Mesendoderm (in vitro differentiated cells): ENCODE data around the gene HOXB8. TPM values are rescaled to one million over a fixed set of nuclear protein-coding genes. Genes with fewer than 3 reads are reported as not detected.

ENCODE experiments used
- DNase-seq: peaks from one replicate; pipeline ENCODE4 v3.0.0; 2013
- H2AK5ac ChIP-seq: 2 replicates; pipeline ENCODE4 v1.6.1; 2013; ENCODE audit warnings: low read length, inconsistent platforms
- H2BK120ac ChIP-seq: 2 replicates; pipeline ENCODE4 v1.6.1; 2013; ENCODE audit warnings: low read depth, mild to moderate bottlenecking, low read length, moderate library complexity, mixed read lengths
- H2BK15ac ChIP-seq: replicated peaks from 2 replicates; pipeline ENCODE4 v1.6.1; 2013; ENCODE audit warnings: low read depth, mild to moderate bottlenecking, moderate library complexity
- H2BK5ac ChIP-seq: 2 replicates; pipeline ENCODE4 v1.6.1; 2013; ENCODE audit warnings: low read length, inconsistent platforms
- H3K18ac ChIP-seq: 2 replicates; pipeline ENCODE4 v1.6.1; 2013; ENCODE audit warnings: mild to moderate bottlenecking, low read length, mixed read lengths
- H3K23ac ChIP-seq: one replicate; pipeline ENCODE4 v1.6.1; 2013; ENCODE audit warnings: low read length
- H3K27ac ChIP-seq: 2 replicates; pipeline ENCODE4 v1.5.1; 2013; ENCODE audit warnings: low read depth, mild to moderate bottlenecking, inconsistent platforms, low read length, moderate library complexity
- H3K27me3 ChIP-seq: 2 replicates; pipeline ENCODE4 v1.6.1; 2013; ENCODE audit warnings: low read length, control low read depth, mild to moderate bottlenecking, inconsistent platforms; ENCODE audit not compliant: insufficient read depth, poor library complexity
- H3K36me3 ChIP-seq: 2 replicates; pipeline ENCODE4 v1.6.1; 2013; ENCODE audit warnings: low read length, inconsistent platforms; ENCODE audit not compliant: control insufficient read depth, insufficient read depth
- H3K4ac ChIP-seq: one replicate; pipeline ENCODE4 v1.6.1; 2013; ENCODE audit warnings: low read depth, mild to moderate bottlenecking, low read length, moderate library complexity
- H3K4me1 ChIP-seq: 2 replicates; pipeline ENCODE4 v1.6.1; 2013; ENCODE audit warnings: low read depth, low read length, inconsistent platforms; ENCODE audit not compliant: control insufficient read depth
- H3K4me2 ChIP-seq: 2 replicates; pipeline ENCODE4 v1.6.1; 2013; ENCODE audit warnings: low read length
- H3K4me3 ChIP-seq: 2 replicates; pipeline ENCODE4 v1.5.1; 2013; ENCODE audit warnings: mild to moderate bottlenecking, low read length
- H3K56ac ChIP-seq: one replicate; pipeline ENCODE4 v1.6.1; 2013; ENCODE audit warnings: low read length
- H3K79me1 ChIP-seq: 2 replicates; pipeline ENCODE4 v1.6.1; 2013; ENCODE audit warnings: low read length, inconsistent platforms
- H3K79me2 ChIP-seq: 2 replicates; pipeline ENCODE4 v1.6.1; 2013; ENCODE audit warnings: mild to moderate bottlenecking, low read length; ENCODE audit not compliant: control insufficient read depth, insufficient read depth
- H3K9ac ChIP-seq: 2 replicates; pipeline ENCODE4 v1.6.1; 2013; ENCODE audit warnings: low read length, inconsistent platforms
- H4K5ac ChIP-seq: one replicate; pipeline ENCODE4 v1.6.1; 2013; ENCODE audit warnings: low read length
- H4K8ac ChIP-seq: one replicate; pipeline ENCODE4 v1.6.1; 2013; ENCODE audit warnings: low read depth, mild to moderate bottlenecking, control low read depth, low read length, moderate library complexity
- WGBS: extraction: QIAGEN DNeasy Blood & Tissue Kit; methylation state at CpG from one replicate; pipeline ENCODE4 v1.1.7; 2013; ENCODE audit warnings: low lambda C conversion rate, missing lambda C conversion rate; ENCODE audit not compliant: insufficient coverage; ENCODE audit errors: extremely low coverage; 5-methylcytosine and 5-hydroxymethylcytosine counted together
- polyA plus RNA-seq, 2 experiments: library from polyadenylated mRNA; stranded (reverse); fragments of 200-250 nt; gene quantifications; one replicate each; pipeline ENCODE4 v1.2.3, GENCODE V29; 2013

HOXB8 gene
- polyA plus RNA-seq (2013, experiment 1 of 2): not detected
- polyA plus RNA-seq (2013, experiment 2 of 2): not detected

DNA sequence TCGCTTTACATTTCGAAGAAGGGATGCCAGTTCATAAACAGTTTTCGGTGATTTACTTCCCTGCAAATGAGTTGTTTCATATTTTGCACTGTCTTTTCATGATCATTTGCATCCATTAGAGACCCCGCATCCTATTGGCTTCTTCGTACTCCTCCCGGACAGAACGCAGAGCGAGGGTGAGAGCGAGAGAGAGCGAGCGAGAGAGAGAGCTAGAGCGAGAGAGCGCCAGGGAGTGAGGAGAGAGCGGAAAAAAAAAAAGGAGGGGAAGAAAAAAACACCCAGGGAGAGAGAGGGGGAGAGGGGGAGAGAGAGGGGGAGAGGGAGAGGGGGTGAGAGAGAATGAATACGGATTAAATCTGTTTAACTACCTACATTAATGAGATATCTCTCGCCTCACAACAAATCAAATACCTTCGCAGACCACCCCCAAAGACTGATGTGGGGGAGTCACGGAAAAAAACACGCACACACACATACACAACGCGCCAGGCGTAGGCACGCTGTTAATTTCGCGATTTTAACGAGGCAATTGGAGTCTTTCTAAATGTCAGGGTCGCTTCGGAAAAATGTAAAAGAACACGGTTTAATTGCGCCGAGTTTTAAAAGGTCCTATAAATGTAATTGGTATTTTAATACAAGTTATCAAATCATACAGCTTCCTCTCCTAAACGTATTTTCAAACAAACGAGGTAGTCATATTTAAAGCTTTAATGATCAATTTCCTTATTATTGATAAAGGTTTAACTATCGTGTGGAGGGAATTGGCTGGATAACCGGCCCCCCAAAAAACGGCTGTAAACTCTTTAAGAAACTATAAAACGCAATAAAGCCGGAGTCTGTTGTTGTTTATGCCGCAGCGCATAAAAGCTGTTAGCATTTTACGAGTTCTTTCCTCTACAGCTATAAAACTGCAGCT lies at the start of gene HOXB8:
TSS of gene HOXB8 (minus strand) at position 246 of the 916 bp plus-strand sequence. CDS start 588 bp downstream, outside the sequence.
- peak within 1 kb of the TSS; percentile 50 for H3K4me2 ChIP-seq
- no peaks in the 10 kb centered on the region for H3K79me2 ChIP-seq
- no peak within 1 kb of the TSS for H2BK120ac ChIP-seq
- no peak within 1 kb of the TSS for H3K27ac ChIP-seq
- WGBS: no CpG with 5 or more reads among the region's 41 CpGs
- no peaks in the 10 kb centered on the region for H3K79me1 ChIP-seq
- no peak within 1 kb of the TSS for H4K8ac ChIP-seq
- H3K4ac ChIP-seq: no peak within 1 kb of the TSS
- H3K56ac ChIP-seq: peak within 1 kb of the TSS; percentile 42
- no peaks in the 10 kb centered on the region for H3K4me1 ChIP-seq
- H3K23ac ChIP-seq: peak within 1 kb of the TSS; percentile 94
- H3K9ac ChIP-seq: peak within 1 kb of the TSS; percentile 21
- DNase-seq: no peak
- H4K5ac ChIP-seq: no peak within 1 kb of the TSS
- H3K27me3 ChIP-seq: peaks cover 89% of the 10 kb centered on the region
- H3K4me3 ChIP-seq: no peak within 1 kb of the TSS
- no peaks in the 10 kb centered on the region for H3K36me3 ChIP-seq
- no peak within 1 kb of the TSS for H2AK5ac ChIP-seq
- no peak within 1 kb of the TSS for H2BK15ac ChIP-seq
- no peak within 1 kb of the TSS for H2BK5ac ChIP-seq
- no peak within 1 kb of the TSS for H3K18ac ChIP-seq

DNA sequence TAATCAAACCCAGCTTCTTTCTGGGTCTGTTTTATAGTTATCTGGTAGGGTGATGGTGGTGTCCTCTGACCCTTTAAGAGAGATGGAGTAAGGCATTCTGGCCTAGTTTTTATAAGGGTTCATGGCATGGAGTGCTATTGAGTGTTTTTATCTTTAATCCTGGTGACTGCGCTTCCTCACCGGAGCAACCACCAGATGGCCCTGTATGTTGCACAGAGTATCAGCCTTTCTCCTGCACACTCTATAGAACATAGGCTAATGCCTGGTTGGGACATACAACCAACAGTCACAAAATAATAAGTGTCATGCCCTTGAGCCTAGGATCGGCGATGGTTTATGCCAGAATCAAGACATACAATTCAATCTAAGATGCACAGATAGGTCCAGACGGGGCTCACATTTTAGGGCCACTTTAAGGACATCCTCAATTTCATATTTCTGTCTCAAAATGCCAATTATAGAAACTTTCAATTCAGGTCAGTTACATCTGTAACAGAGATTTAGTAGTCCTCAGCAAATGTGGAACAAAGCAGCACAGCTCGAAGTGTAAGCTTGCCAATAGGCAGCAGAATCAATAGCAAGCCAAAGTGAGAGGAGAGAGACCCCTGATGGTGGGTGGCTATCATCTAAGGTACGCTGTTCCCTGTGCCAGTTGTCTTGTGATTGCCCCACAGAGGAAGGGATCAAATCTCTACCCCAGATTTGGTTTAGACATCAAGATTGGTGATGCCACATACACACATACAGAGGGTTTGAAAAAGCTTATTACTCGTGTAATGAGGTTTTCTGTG lies 48.2 kb upstream of the HOXB8 start:
- H2AK5ac ChIP-seq: no peak overlapping the region
- no peak overlapping the region for H3K18ac ChIP-seq
- H2BK120ac ChIP-seq: no peak overlapping the region
- DNase-seq: peak; percentile 33
- no peaks in the 10 kb centered on the region for H3K36me3 ChIP-seq
- H3K4ac ChIP-seq: no peak overlapping the region
- no peak overlapping the region for H4K8ac ChIP-seq
- H3K79me1 ChIP-seq: no peaks in the 10 kb centered on the region
- no peaks in the 10 kb centered on the region for H3K79me2 ChIP-seq
- no peak overlapping the region for H4K5ac ChIP-seq
- no peak overlapping the region for H3K23ac ChIP-seq
- H3K56ac ChIP-seq: no peak overlapping the region
- no peaks in the 10 kb centered on the region for H3K27me3 ChIP-seq
- WGBS: no CpG with 5 or more reads among the region's 8 CpGs
- H3K27ac ChIP-seq: no peak overlapping the region
- H2BK15ac ChIP-seq: no peak overlapping the region
- H3K4me3 ChIP-seq: no peak overlapping the region
- no peaks in the 10 kb centered on the region for H3K4me1 ChIP-seq
- no peak overlapping the region for H3K9ac ChIP-seq
- no peak overlapping the region for H2BK5ac ChIP-seq
- H3K4me2 ChIP-seq: no peak overlapping the region

DNA sequence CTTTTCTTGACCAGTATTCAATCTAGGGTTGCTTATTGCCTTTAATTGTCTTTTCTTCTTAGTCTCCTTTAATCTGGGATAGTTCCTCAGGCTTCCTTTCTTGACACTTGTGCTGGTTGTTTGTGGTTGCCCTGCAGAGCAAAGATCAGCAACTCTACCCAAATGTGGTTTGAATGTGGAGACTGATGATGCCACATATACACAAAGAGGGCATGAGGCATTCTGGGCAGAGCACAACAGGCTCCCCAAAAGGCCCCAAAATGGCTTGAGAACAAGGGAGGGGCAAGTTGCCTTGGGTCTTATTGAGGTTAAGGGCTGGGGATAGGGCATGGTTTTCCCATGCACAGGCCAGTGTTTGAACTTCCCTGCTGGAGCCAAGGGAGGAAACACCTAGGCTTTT lies 40.8 kb upstream of the HOXB8 start:
- Histone ChIP-seq H3K27ac (no peak overlapping the region), H4K5ac (no peak overlapping the region), H3K4ac (no peak overlapping the region), H4K8ac (no peak overlapping the region), H2BK5ac (no peak overlapping the region), H3K79me2 (no peaks in the 10 kb centered on the region), H3K36me3 (no peaks in the 10 kb centered on the region), H3K23ac (no peak overlapping the region), H2BK15ac (no peak overlapping the region), H3K79me1 (no peaks in the 10 kb centered on the region), H2AK5ac (no peak overlapping the region), H3K4me3 (no peak overlapping the region), H3K9ac (no peak overlapping the region), H3K18ac (no peak overlapping the region), H2BK120ac (no peak overlapping the region), H3K56ac (no peak overlapping the region), H3K4me1 (no peaks in the 10 kb centered on the region), H3K27me3 (no peaks in the 10 kb centered on the region), H3K4me2 (no peak overlapping the region)
- DNase-seq: no peak

DNA sequence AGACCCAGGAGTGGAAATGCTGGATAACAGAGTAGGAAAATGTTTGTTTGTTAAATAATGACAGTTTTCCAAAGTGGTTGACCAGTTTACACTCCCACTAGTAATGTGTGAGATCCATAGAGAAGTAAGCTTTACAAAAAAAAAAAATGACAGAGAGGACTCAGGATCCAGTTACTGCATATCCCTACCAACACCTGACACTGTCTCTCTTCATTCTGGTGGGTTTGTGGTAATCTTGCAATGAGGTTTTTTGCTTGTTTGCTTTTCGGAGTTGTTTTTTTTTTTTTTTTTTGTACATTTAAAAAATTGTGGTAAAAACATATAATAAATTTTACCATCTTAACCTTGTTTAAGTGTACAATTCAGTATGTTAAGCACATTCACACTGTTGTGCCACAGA lies 34.6 kb upstream of the HOXB8 start:
- Histone ChIP-seq H3K79me1 (no peaks in the 10 kb centered on the region), H3K18ac (no peak overlapping the region), H3K23ac (no peak overlapping the region), H3K4me3 (no peak overlapping the region), H3K4me1 (no peaks in the 10 kb centered on the region), H3K4me2 (no peak overlapping the region), H3K56ac (no peak overlapping the region), H2BK120ac (no peak overlapping the region), H3K36me3 (no peaks in the 10 kb centered on the region), H3K27ac (no peak overlapping the region), H2BK5ac (no peak overlapping the region), H3K9ac (no peak overlapping the region), H4K8ac (no peak overlapping the region), H2AK5ac (no peak overlapping the region), H3K79me2 (no peaks in the 10 kb centered on the region), H2BK15ac (no peak overlapping the region), H3K4ac (no peak overlapping the region), H3K27me3 (peaks cover 10% of the 10 kb centered on the region), H4K5ac (no peak overlapping the region)
- DNase-seq: no peak
- no CpG with 5 or more reads among the region's 1 CpG for WGBS

GRCh38 chr17:48647963-48648245 lies 32.8 kb upstream of the HOXB8 start:
- no peak overlapping the region for H2BK5ac ChIP-seq
- H2BK120ac ChIP-seq: no peak overlapping the region
- no peaks in the 10 kb centered on the region for H3K36me3 ChIP-seq
- no peak overlapping the region for H3K4me2 ChIP-seq
- H3K4ac ChIP-seq: no peak overlapping the region
- H3K56ac ChIP-seq: peak overlapping the region; percentile 68
- no peak overlapping the region for H3K4me3 ChIP-seq
- H2BK15ac ChIP-seq: no peak overlapping the region
- no peak overlapping the region for H3K9ac ChIP-seq
- H3K27ac ChIP-seq: no peak overlapping the region
- no CpG with 5 or more reads among the region's 1 CpG for WGBS
- no peak overlapping the region for H3K18ac ChIP-seq
- no peak overlapping the region for H4K8ac ChIP-seq
- H2AK5ac ChIP-seq: no peak overlapping the region
- no peak for DNase-seq
- H3K79me2 ChIP-seq: peaks cover 1% of the 10 kb centered on the region
- H4K5ac ChIP-seq: no peak overlapping the region
- H3K4me1 ChIP-seq: peaks cover 2% of the 10 kb centered on the region
- no peaks in the 10 kb centered on the region for H3K79me1 ChIP-seq
- peaks cover 25% of the 10 kb centered on the region for H3K27me3 ChIP-seq
- no peak overlapping the region for H3K23ac ChIP-seq
